ENCODE results near the gene PACS2. TPM values are rescaled to one million over a fixed set of nuclear protein-coding genes. Genes with fewer than 3 reads are reported as not detected.

PACS2 gene
- total and polyA plus RNA-seq, 4 donors, result 37.9 to 87.2 (median 71.0) TPM

DNA sequence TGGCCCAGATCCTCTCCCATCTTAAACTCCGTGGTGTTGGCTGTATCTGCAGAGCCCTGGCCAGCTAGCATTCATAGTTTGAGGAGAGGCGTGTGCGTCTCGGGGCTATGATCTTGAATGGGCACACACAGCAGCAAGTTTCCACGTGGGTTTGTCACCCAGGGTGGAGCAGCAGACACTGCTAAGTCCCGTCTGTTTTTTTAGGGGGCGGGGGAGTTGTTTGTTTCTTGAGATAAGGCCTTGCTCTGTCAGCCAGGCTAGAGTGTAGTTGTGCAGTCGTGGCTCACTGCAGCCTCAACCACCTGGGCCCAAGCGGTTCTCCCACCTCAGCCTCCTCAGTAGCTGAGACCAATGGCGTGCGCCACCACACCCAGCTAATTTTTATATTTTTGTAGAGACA, 63.7 kb downstream of the PACS2 start:
- Histone ChIP-seq H3K4me3 (no peak overlapping the region), H3K4me1 (ENCODE audit: control insufficient read depth in 5 of 5, insufficient read depth in 5 of 5, low read length in 5 of 5) (no peaks in the 10 kb centered on the region), H3K27me3 (ENCODE audit: control insufficient read depth in 3 of 3, insufficient read depth in 3 of 3, low read length in 2 of 3) (no peaks in the 10 kb centered on the region), H3K27ac (ENCODE audit: low read depth in 1 of 2, low read length in 1 of 2) (no peak overlapping the region), H3K9me3 (ENCODE audit: control insufficient read depth in 4 of 4, insufficient read depth in 3 of 4, low read length in 3 of 4) (no peaks in the 10 kb centered on the region), H3K36me3 (ENCODE audit: control insufficient read depth in 4 of 4, insufficient read depth in 4 of 4, low read length in 4 of 4) (peaks cover 0 to 28% (median 4%) of the 10 kb centered on the region in 4 donors), H3K9ac (ENCODE audit: insufficient read depth in 1 of 2, low read length in 2 of 2) (no peak overlapping the region)
- ATAC-seq (ENCODE audit: insufficient read depth, low FRiP score), result no peak
- 85 to 91% methylated on average over 11 of the region's 11 CpGs for WGBS, 2 donors
- TF ChIP-seq, protein P1, sequence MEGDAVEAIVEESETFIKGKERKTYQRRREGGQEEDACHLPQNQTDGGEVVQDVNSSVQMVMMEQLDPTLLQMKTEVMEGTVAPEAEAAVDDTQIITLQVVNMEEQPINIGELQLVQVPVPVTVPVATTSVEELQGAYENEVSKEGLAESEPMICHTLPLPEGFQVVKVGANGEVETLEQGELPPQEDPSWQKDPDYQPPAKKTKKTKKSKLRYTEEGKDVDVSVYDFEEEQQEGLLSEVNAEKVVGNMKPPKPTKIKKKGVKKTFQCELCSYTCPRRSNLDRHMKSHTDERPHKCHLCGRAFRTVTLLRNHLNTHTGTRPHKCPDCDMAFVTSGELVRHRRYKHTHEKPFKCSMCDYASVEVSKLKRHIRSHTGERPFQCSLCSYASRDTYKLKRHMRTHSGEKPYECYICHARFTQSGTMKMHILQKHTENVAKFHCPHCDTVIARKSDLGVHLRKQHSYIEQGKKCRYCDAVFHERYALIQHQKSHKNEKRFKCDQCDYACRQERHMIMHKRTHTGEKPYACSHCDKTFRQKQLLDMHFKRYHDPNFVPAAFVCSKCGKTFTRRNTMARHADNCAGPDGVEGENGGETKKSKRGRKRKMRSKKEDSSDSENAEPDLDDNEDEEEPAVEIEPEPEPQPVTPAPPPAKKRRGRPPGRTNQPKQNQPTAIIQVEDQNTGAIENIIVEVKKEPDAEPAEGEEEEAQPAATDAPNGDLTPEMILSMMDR (IDR thresholded peaks at IDR 0.05; ENCODE audit: control extremely low read depth, extremely low read depth), result no peak
- no peak for DNase-seq

DNA sequence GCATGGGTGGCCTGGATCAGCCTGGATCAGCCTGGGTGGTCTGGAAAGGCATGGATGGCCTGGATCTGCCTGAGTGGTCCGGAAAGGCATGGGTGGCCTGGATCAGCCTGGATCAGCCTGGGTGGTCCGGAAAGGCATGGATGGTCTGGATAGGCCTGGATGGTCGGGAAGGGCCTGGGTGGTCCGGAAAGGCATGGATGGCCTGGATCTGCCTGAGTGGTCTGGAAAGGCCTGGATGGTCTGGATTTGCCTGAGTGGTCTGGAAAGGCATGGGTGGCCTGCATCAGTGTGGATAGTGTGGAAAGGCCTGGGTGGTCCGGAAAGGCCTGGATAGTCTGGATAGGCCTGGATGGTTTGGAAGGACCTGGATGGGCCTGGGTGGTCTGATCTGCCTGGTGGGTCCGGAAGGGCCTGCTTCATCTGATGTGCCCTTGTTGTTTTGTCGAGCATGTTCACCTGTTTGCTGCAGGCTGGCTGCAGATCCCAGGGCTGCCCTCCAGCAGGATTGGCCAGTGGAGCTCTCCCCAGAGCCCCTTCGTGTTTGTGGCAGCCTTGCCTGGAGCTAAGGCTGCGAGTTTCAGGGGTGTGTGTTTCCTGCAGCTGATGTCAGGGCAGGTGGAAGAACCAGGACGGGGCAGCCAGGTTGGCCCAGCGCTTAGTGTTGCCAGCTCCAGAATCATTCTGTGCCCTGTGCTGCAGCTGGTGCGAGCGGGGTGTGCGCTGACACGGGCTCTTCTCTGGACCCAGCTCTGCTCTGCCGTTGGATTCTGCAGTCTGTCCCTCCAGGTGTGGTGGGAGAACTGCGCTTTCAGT, 64.5 kb downstream of the PACS2 start:
- no peak for ATAC-seq (ENCODE audit: insufficient read depth, low FRiP score)

DNA sequence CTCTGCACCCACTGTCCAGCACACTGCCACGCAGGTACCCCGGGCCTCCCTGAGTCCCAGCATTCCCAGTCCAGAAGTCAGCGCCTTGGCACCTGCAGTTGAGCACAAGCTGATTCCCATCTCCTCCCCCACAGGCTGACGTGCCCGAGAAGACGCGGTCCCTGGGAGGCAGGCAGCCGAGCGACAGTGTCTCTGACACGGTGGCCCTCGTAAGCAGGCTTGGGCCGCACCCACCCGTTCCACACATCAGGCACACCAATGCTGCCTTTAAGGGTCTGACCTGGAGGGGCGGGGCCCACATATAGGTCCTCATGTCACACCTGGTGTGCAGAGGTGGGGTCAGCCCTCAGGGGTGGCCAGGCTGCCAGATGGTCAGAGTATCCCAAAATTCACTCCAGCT, 65.4 kb downstream of the PACS2 start:
- H3K4me1 ChIP-seq (ENCODE audit: control insufficient read depth in 5 of 5, insufficient read depth in 5 of 5, low read length in 5 of 5), result no peaks in the 10 kb centered on the region
- DNase-seq, result no peak
- H3K36me3 ChIP-seq (ENCODE audit: control insufficient read depth in 4 of 4, insufficient read depth in 4 of 4, low read length in 4 of 4), result peaks cover 3 to 42% (median 10%) of the 10 kb centered on the region in 4 donors
- WGBS, 2 donors, result 95 to 98% methylated on average over 14 of the region's 14 CpGs
- TF ChIP-seq, protein P1 (IDR thresholded peaks at IDR 0.05; ENCODE audit: control extremely low read depth, extremely low read depth), result no peak
- H3K9me3 ChIP-seq (ENCODE audit: control insufficient read depth in 4 of 4, insufficient read depth in 3 of 4, low read length in 3 of 4), result no peaks in the 10 kb centered on the region
- H3K27me3 ChIP-seq (ENCODE audit: control insufficient read depth in 3 of 3, insufficient read depth in 3 of 3, low read length in 2 of 3), result no peaks in the 10 kb centered on the region
- H3K4me3 ChIP-seq, result no peak overlapping the region
- H3K9ac ChIP-seq (ENCODE audit: insufficient read depth in 1 of 2, low read length in 2 of 2), result no peak overlapping the region
- no peak overlapping the region for H3K27ac ChIP-seq (ENCODE audit: low read depth in 1 of 2, low read length in 1 of 2)
- no peak for ATAC-seq (ENCODE audit: insufficient read depth, low FRiP score)

More for the DNA sequence above, 64.5 kb downstream of the PACS2 start:
- DNase-seq, result no peak
- Histone ChIP-seq H3K4me3 (no peak overlapping the region), H3K27me3 (ENCODE audit: control insufficient read depth in 3 of 3, insufficient read depth in 3 of 3, low read length in 2 of 3) (no peaks in the 10 kb centered on the region), H3K4me1 (ENCODE audit: control insufficient read depth in 5 of 5, insufficient read depth in 5 of 5, low read length in 5 of 5) (no peaks in the 10 kb centered on the region), H3K27ac (ENCODE audit: low read depth in 1 of 2, low read length in 1 of 2) (no peak overlapping the region), H3K9ac (ENCODE audit: insufficient read depth in 1 of 2, low read length in 2 of 2) (no peak overlapping the region), H3K36me3 (ENCODE audit: control insufficient read depth in 4 of 4, insufficient read depth in 4 of 4, low read length in 4 of 4) (peaks cover 1 to 34% (median 7%) of the 10 kb centered on the region in 4 donors), H3K9me3 (ENCODE audit: control insufficient read depth in 4 of 4, insufficient read depth in 3 of 4, low read length in 3 of 4) (no peaks in the 10 kb centered on the region)
- TF ChIP-seq, protein P1 (IDR thresholded peaks at IDR 0.05; ENCODE audit: control extremely low read depth, extremely low read depth), result no peak
- 95 to 96% methylated on average over 17 of the region's 17 CpGs for whole genome bisulfite sequencing, 2 donors
